Psoas muscle (tissue), 8 donors: ENCODE results near the gene DCLRE1B. TPM values are rescaled to one million over a fixed set of nuclear protein-coding genes. Genes with fewer than 3 reads are reported as not detected.

Experiments
- ATAC-seq, 4 donors: fragments of 200-7000 bp; cut with Tn5 transposase; one replicate each; pipeline ENCODE4 v1.9.1; 2020; ENCODE audit warnings: moderate library complexity in 3 of 4, mild to moderate bottlenecking in 2 of 4
- DNase-seq, 2 donors: peaks; one replicate each; pipeline ENCODE4 v3.0.0-alpha.2; 2020
- H3K27ac ChIP-seq: fragments of 200-600 bp; one replicate; pipeline ENCODE4 v1.8.0; 2022
- H3K27me3 ChIP-seq, 3 donors: fragments of 200-600 bp in 1 of 3; one replicate each; pipeline versions ENCODE4 v1.6.1 to v1.8.0; 2013 to 2022; ENCODE audit warnings: low read length in 2 of 3, mild to moderate bottlenecking in 2 of 3, moderate library complexity in 1 of 3; ENCODE audit not compliant: insufficient read depth in 3 of 3
- H3K36me3 ChIP-seq, 2 donors: fragments of 200-600 bp in 1 of 2; one replicate each; pipeline versions ENCODE4 v1.6.1 to v1.8.0; 2013 to 2022; ENCODE audit warnings: low read depth in 1 of 2, mild to moderate bottlenecking in 1 of 2, moderate library complexity in 1 of 2; ENCODE audit not compliant: insufficient read depth in 1 of 2
- H3K4me1 ChIP-seq: fragments of 200-600 bp; one replicate; pipeline ENCODE4 v1.8.0; 2022
- H3K4me3 ChIP-seq: fragments of 200-600 bp; one replicate; pipeline ENCODE4 v1.8.0; 2022; ENCODE audit warnings: mild to moderate bottlenecking
- H3K9me3 ChIP-seq: fragments of 200-600 bp; one replicate; pipeline ENCODE4 v1.8.0; 2022
- WGBS, 3 donors: extraction: QIAGEN DNeasy Blood & Tissue Kit; methylation state at CpG; one replicate each; pipeline versions ENCODE4 v1.1.6 to v1.1.7; 2013; 5-methylcytosine and 5-hydroxymethylcytosine counted together
- intact Hi-C, 2 donors: fragments of 100-400 bp; cut with DNase I; formaldehyde crosslinking; loops; one replicate each; pipeline versions ENCODE4 v1.11.0 to v1.14.2; 2022
- polyA plus RNA-seq, 3 donors: library from polyadenylated mRNA; stranded (reverse); fragments of 200-250 nt; gene quantifications; one replicate each; pipeline ENCODE4 v1.2.3, GENCODE V29; 2013
- total RNA-seq, 4 donors: library from RNA; stranded (reverse); fragmentation: NEBNext Ultra II Directional in 2 of 4; extraction: Animal tissue kit (Norgen Biotek cat#: 25700) in 2 of 4; gene quantifications; one replicate each; pipeline versions ENCODE4 v1.2.1 to v1.2.4, GENCODE V29; 2021 to 2023
- TF ChIP-seq, protein P1 (sequence below): fragments of 200-600 bp; IDR thresholded peaks from one replicate; pipeline ENCODE4 v1.8.0; 2022; ENCODE audit warnings: antibody characterized with exemption
- donor health status: healthy with polysubstance abuse.
- donor health status: DM: no; HTN: no; CAD: no; lungs with moderate emphysema.
- donor health status: Bipolar disorder and iron deficiency.
- donor health status: healthy.
- donor health status: DM: yes; HTN: yes; CAD: no.
- donor health status: DM: no; HTN: no; CAD: no.
- donor health status: DM: no; HTN: no; CAD: no.
- donor health status: DM: yes; HTN: yes; CAD: no.

DCLRE1B gene
- total and polyA plus RNA-seq, 7 donors = 1.2 to 2.6 (median 2.2) TPM

DNA sequence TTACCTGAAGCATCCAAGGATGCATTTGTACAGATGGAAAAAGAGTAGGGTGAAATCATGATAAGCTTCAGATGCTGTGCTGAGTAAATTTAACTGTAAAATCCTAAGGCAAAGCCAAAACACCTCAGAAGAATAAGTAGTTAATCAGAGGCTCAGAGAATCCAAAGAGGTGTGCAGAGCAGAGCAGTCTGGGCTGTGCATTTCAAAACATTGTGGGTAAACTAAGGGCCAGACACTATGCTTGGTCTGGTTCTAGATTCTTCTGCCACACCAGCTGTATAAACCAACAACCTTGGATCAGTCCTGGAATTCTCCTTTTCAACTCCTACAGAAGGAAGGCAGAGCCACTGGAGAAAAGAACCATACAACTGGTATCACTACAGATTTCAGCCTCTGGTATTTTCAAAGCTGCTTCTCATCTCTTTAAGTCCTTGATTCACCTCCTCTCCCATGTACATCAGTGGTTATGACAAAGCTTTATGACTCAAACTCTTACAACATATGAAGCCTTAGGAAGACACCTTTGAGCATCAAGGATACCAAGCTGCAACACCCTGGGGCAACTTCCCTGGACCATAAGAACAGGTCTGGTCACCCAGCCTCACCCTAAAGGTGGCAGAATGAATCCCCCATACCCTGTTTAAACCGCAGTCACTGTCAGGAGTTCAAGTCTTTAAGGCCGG, 12.4 kb downstream of the DCLRE1B start:
- DNase-seq = no peak
- 91 to 94% (median 91%) methylated on average over 2 of the region's 2 CpGs for WGBS, 3 donors
- intact Hi-C loops = no loop called here
- Histone ChIP-seq H3K4me3 (no peak overlapping the region), H3K27ac (no peak overlapping the region), H3K9me3 (no peaks in the 10 kb centered on the region), H3K4me1 (peaks cover 11% of the 10 kb centered on the region), H3K36me3 (no peaks in the 10 kb centered on the region), H3K27me3 (no peaks in the 10 kb centered on the region)
- no peak for ATAC-seq
- TF ChIP-seq, protein P1, sequence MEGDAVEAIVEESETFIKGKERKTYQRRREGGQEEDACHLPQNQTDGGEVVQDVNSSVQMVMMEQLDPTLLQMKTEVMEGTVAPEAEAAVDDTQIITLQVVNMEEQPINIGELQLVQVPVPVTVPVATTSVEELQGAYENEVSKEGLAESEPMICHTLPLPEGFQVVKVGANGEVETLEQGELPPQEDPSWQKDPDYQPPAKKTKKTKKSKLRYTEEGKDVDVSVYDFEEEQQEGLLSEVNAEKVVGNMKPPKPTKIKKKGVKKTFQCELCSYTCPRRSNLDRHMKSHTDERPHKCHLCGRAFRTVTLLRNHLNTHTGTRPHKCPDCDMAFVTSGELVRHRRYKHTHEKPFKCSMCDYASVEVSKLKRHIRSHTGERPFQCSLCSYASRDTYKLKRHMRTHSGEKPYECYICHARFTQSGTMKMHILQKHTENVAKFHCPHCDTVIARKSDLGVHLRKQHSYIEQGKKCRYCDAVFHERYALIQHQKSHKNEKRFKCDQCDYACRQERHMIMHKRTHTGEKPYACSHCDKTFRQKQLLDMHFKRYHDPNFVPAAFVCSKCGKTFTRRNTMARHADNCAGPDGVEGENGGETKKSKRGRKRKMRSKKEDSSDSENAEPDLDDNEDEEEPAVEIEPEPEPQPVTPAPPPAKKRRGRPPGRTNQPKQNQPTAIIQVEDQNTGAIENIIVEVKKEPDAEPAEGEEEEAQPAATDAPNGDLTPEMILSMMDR = no peak

DNA sequence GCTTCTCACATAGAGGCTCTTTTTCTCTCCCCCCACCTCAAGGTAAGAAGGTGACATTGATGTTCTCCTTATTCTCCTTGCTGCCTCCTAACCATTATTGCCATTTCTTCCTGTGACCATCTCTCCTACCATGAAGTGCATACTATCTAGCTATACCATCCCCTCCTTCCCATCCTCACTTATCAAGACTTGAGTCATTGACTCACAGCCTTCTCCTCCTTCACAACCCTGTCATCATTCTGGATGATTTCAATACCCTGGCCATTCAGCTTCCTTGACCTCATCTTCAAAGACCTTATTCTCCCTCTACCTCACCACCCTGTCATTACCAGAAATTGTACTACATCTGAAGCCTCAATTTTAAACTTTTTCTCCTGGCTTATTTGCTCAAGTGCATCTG, 13.1 kb downstream of the DCLRE1B start:
- Histone ChIP-seq H3K4me1 (peaks cover 4% of the 10 kb centered on the region), H3K27me3 (no peaks in the 10 kb centered on the region), H3K4me3 (no peak overlapping the region), H3K9me3 (no peaks in the 10 kb centered on the region), H3K36me3 (no peaks in the 10 kb centered on the region), H3K27ac (no peak overlapping the region)
- DNase-seq (no peak), ATAC-seq (no peak)
- intact Hi-C loops = no loop called here
- TF ChIP-seq, protein P1 = no peak

DNA sequence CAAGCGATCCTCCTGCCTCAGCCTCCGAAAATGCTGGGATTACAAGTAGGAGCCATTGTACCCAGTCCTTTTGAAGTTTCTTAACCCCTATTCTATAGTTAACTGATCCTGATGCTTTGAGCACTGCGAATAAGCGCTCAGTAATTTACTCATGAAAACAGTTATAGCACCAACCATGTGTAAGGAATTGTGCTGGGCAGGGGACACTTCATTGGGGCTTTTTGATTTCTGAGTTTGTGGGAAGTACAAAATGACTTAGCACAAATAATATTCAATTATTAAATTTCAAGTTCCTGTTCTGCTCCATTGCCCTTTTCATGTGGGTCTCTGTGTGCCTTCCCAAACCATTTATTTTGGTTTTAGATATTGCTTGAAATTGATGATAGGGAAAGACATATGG, 17.8 kb downstream of the DCLRE1B start:
- H3K4me1 ChIP-seq = peaks cover 3% of the 10 kb centered on the region
- no peaks in the 10 kb centered on the region for H3K9me3 ChIP-seq
- TF ChIP-seq, protein P1 = no peak
- H3K27me3 ChIP-seq = no peaks in the 10 kb centered on the region
- WGBS, 3 donors = 70 to 95% (median 92%) methylated on average over 4 of the region's 4 CpGs
- intact Hi-C loops = no loop called here
- ATAC-seq = no peak
- H3K4me3 ChIP-seq = no peak overlapping the region
- DNase-seq = no peak
- H3K27ac ChIP-seq = no peak overlapping the region
- H3K36me3 ChIP-seq = no peaks in the 10 kb centered on the region

DNA sequence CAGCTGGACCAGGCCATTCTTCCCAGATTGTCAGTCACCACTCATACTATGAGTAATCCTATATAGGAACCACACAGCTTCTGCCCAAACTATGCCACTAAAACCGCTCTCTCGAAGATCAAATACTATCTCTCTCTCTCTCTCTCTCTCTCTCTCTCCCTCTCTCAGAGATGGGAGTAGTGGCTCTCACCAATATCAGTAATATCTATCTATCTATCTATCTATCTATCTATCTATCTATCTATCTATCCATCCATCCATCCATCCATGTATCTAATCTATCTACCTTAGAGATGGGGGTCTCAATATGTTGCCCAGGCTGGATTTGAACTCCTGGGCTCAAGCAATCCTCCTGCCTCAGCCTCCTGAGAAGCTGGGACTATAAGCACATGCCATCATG, 19.3 kb downstream of the DCLRE1B start:
- no peak for DNase-seq
- Histone ChIP-seq H3K36me3 (no peaks in the 10 kb centered on the region), H3K27ac (no peak overlapping the region), H3K27me3 (no peaks in the 10 kb centered on the region), H3K4me1 (peaks cover 9% of the 10 kb centered on the region), H3K4me3 (no peak overlapping the region), H3K9me3 (no peaks in the 10 kb centered on the region)
- no peak for ATAC-seq
- TF ChIP-seq, protein P1 = no peak
- WGBS, 3 donors = 83 to 95% (median 89%) methylated on average over 2 of the region's 2 CpGs
- intact Hi-C loops = no loop called here
